ENCODE data around the gene CEACAM16.

The CEACAM16 gene

GRCh38 chr19:44748426-44749254 is 49.7 kb downstream of the CEACAM16 start, which contains the start of gene BCL3:
Gene BCL3 (plus strand): TSS chr19:44748708. CDS start chr19:44748791, 83 bp downstream.
- TF ChIP-seq CTCF (IDR thresholded peaks at IDR 0.05; ENCODE audit: extremely low read depth, insufficient read depth, missing control alignments), result no peak
- in situ Hi-C loops (cut with MboI; ENCODE audit: low pct_unique_long_range_greater_than_20kb, low sequenced_read_pairs, unreplicated experiment), result no loop called here
- DNase-seq (ENCODE audit: low spot score), result peak; percentile 91

DNA sequence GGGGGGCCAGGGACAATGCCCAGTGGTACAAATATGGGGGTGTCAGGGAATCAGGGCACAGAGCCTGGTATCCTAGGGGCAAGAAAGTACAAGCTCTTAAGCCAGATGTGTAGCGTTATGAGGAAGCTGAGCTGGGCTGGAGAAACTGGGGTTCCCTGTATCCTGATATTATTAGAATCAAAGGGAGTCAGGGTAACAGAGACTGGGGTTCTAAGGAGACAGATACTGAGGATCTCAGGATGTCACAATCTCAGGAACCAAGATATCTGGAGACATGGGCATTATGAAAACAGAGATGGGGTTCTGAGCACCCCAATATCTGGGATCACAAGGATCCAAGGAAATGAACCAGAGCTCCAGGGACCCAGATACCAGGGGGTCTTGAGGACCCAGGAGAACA is 50.3 kb downstream of the CEACAM16 start:
- no peak for DNase-seq (ENCODE audit: low spot score)
- TF ChIP-seq CTCF (IDR thresholded peaks at IDR 0.05; ENCODE audit: extremely low read depth, insufficient read depth, missing control alignments), result no peak
- in situ Hi-C loops (cut with MboI; ENCODE audit: low pct_unique_long_range_greater_than_20kb, low sequenced_read_pairs, unreplicated experiment), result no loop called here

DNA sequence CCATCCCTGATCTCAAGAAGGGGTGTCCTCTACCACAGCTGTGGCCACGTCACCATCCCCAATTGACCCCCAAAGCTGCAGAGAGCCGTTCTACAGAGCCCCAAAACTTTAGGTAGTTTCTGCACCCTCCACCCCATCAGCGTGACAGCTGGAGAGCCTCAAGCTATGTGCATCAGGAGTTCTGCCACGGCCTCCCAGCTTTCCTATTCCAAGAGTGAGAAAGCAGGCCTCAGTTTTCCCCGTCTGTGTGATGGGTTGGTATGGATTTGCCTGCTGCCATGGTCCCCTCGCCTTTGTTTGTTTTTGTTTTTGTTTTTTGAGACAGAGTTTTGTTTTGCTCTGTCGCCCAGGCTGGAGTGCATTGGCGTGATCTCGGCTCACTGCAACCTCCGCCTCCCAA is 51.0 kb downstream of the CEACAM16 start:
- in situ Hi-C loops (cut with MboI; ENCODE audit: low pct_unique_long_range_greater_than_20kb, low sequenced_read_pairs, unreplicated experiment), result no loop called here
- no peak for TF ChIP-seq CTCF (IDR thresholded peaks at IDR 0.05; ENCODE audit: extremely low read depth, insufficient read depth, missing control alignments)
- DNase-seq (ENCODE audit: low spot score), result no peak

DNA sequence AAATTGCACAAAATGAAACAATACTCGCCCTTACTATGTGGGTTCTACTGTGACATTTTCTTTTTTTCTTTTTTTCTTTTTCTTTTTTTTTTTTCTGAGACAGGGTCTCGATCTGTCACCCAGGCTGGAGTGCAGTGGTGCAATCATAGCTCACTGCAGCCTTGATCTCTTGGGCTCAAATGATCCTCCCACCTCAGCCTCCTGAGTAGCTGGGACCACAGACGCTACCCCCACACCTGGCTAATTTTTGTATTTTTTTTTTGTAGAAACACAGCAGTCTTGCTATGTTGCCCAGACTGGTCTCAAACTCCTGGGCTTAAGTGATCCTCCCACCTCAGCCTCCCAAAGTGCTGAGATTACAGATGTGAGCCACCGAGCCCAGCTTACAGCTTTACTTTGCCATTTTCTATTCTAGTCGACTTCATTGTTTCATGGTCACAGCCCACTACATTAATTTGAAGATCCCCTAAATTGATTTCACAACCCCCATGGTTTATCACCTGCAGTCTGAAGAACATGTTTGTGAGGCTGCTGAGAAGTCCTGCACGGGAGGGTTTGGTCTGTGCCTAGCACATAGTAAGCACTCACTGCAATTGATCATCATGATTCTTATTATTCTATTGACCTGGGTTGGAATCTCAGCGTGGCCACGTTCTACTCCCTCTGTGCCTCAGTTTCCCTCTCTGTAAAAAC is 53.3 kb downstream of the CEACAM16 start:
- in situ Hi-C loops (cut with MboI; ENCODE audit: low pct_unique_long_range_greater_than_20kb, low sequenced_read_pairs, unreplicated experiment), result no loop called here
- DNase-seq (ENCODE audit: low spot score), result no peak
- no peak for TF ChIP-seq CTCF (IDR thresholded peaks at IDR 0.05; ENCODE audit: extremely low read depth, insufficient read depth, missing control alignments)

- peak; percentile 96 for DNase-seq (ENCODE audit: low spot score)
- in situ Hi-C loops (cut with MboI; ENCODE audit: low pct_unique_long_range_greater_than_20kb, low sequenced_read_pairs, unreplicated experiment), result no loop called here
- no peak for TF ChIP-seq CTCF (IDR thresholded peaks at IDR 0.05; ENCODE audit: extremely low read depth, insufficient read depth, missing control alignments)
Measured at GRCh38 chr19:44752816-44753625, 54.1 kb downstream of the CEACAM16 start.

GRCh38 chr19:44753626-44753931 is 54.6 kb downstream of the CEACAM16 start:
- in situ Hi-C loops (cut with MboI; ENCODE audit: low pct_unique_long_range_greater_than_20kb, low sequenced_read_pairs, unreplicated experiment), result no loop called here
- no peak for DNase-seq (ENCODE audit: low spot score)
- TF ChIP-seq CTCF (IDR thresholded peaks at IDR 0.05; ENCODE audit: extremely low read depth, insufficient read depth, missing control alignments), result no peak
